ENCODE data around the gene ZNF185.
"Not testable (repeated sequence)": the region's sequence is repeated elsewhere in the genome, so short reads cannot be mapped to it uniquely, and the experiment has no call there.

Gene ZNF185

GRCh38 chrX:152895724-152896420, 2.0 kb upstream of the ZNF185 start:
- no peak for DNase-seq

GRCh38 chrX:152896450-152896849, 1.4 kb upstream of the ZNF185 start:
- DNase-seq: no peak

GRCh38 chrX:152898442-152898841, 575 bp downstream of the ZNF185 start:
- no peak for DNase-seq

GRCh38 chrX:152899111-152899873, 1.4 kb downstream of the ZNF185 start:
- DNase-seq: no peak

GRCh38 chrX:152899874-152900719, 2.2 kb downstream of the ZNF185 start:
- no peak for DNase-seq

- DNase-seq: no peak
These were observed 3.1 kb downstream of the ZNF185 start for GRCh38 chrX:152900937-152901445.

GRCh38 chrX:152901816-152902501, 4.1 kb downstream of the ZNF185 start:
- DNase-seq: no peak

GRCh38 chrX:152902502-152902820, 4.6 kb downstream of the ZNF185 start:
- DNase-seq: no peak

- no peak for DNase-seq
These were observed 5.7 kb downstream of the ZNF185 start for GRCh38 chrX:152903589-152903988.

GRCh38 chrX:152904151-152905080, 6.5 kb downstream of the ZNF185 start:
- no peak for DNase-seq

GRCh38 chrX:152905081-152905420, 7.2 kb downstream of the ZNF185 start:
- DNase-seq: no peak

- DNase-seq: no peak
These were observed 9.3 kb downstream of the ZNF185 start for GRCh38 chrX:152907084-152907651.

GRCh38 chrX:152908486-152908885, 10.6 kb downstream of the ZNF185 start:
- no peak for DNase-seq

GRCh38 chrX:152910018-152910417, 12.2 kb downstream of the ZNF185 start:
- not testable (repeated sequence) for DNase-seq

- no peak for DNase-seq
These were observed 14.2 kb downstream of the ZNF185 start for GRCh38 chrX:152912106-152912505.

- no peak for DNase-seq
These were observed 14.8 kb downstream of the ZNF185 start for GRCh38 chrX:152912641-152913040.

- no peak for DNase-seq
These were observed 15.5 kb downstream of the ZNF185 start for GRCh38 chrX:152913346-152913745.

- DNase-seq: no peak
These were observed 16.0 kb downstream of the ZNF185 start for GRCh38 chrX:152913910-152914309.

GRCh38 chrX:152915541-152916241, 17.8 kb downstream of the ZNF185 start:
- DNase-seq: no peak

GRCh38 chrX:152917656-152918579, 20.1 kb downstream of the ZNF185 start:
- no peak for DNase-seq
